ENCODE results near the gene GALNT13. TPM values are rescaled to one million over a fixed set of nuclear protein-coding genes. Genes with fewer than 3 reads are reported as not detected.

GALNT13 gene
- total and polyA plus RNA-seq, 10 of the 15 experiments (the other 5 are each of a cell fraction or from before 2014, with no cell fraction given), result 0.04 TPM; not detected in 9

DNA sequence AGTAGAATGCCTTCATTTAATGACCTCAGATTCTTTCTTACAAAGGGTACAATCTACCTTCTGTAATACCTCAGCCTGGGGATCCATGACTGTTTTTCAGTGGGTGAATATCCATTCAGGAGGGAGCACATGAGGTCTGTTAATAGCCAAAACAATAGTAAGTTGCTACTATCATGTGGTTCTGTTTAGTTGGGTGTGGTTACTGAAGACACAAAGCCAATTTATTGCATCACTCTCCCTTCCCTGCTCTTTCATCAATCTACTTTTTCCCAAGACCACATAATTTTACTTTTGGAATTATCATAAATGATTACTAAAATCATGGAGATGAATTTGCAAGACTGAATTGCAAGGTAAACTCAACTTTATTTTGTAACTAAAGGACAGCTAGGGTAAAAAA is 254.2 kb downstream of the GALNT13 start:
- H3K9ac ChIP-seq (ENCODE audit: control insufficient read depth, insufficient read depth, low read length), result no peak overlapping the region
- H3K79me2 ChIP-seq (ENCODE audit: control insufficient read depth, insufficient read depth, low read length), result no peaks in the 10 kb centered on the region
- no peaks in the 10 kb centered on the region for H3K4me1 ChIP-seq (ENCODE audit: control insufficient read depth, insufficient read depth, low read length)
- RAD21 ChIA-PET (ENCODE audit: unreplicated experiment), result no interaction called here
- SMC1A ChIA-PET (ENCODE audit: uncharacterized antibody, unreplicated experiment), result no interaction called here
- H2AFZ ChIP-seq (ENCODE audit: control insufficient read depth, low read depth, low read length), result no peak overlapping the region
- TF ChIP-seq KDM1A (IDR thresholded peaks at IDR 0.05; ENCODE audit: borderline replicate concordance) (no peak), ASH2L (IDR thresholded peaks at IDR 0.05; ENCODE audit: borderline replicate concordance, low read depth) (no peak), PAX5 (IDR thresholded peaks at IDR 0.05; ENCODE audit: borderline replicate concordance, low read depth, low read length) (no peak), NR2F1 (conservative IDR thresholded peaks at IDR 0.05) (no peak), BHLHE40 (IDR thresholded peaks at IDR 0.05; ENCODE audit: borderline replicate concordance in 1 of 2, low read depth in 2 of 2, low read length in 1 of 2) (no peak), CBX3 (IDR thresholded peaks at IDR 0.05; ENCODE audit: borderline replicate concordance, low read depth) (no peak), SPI1 (IDR thresholded peaks at IDR 0.05; ENCODE audit: borderline replicate concordance, insufficient read depth, low read depth, low read length) (no peak), STAT3 (IDR thresholded peaks at IDR 0.05; ENCODE audit: low read depth, low read length) (no peak)
- TF ChIP-seq, protein P1, sequence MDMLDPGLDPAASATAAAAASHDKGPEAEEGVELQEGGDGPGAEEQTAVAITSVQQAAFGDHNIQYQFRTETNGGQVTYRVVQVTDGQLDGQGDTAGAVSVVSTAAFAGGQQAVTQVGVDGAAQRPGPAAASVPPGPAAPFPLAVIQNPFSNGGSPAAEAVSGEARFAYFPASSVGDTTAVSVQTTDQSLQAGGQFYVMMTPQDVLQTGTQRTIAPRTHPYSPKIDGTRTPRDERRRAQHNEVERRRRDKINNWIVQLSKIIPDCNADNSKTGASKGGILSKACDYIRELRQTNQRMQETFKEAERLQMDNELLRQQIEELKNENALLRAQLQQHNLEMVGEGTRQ (IDR thresholded peaks at IDR 0.05; ENCODE audit: borderline replicate concordance, low read depth, low read length), result no peak
- DNase-seq (ENCODE audit: low read depth, low spot score) (no peak), FAIRE-seq (no peak), ATAC-seq (no peak)
- POLR2A ChIA-PET, result no interaction called here
- H3K4me2 ChIP-seq (ENCODE audit: control insufficient read depth, insufficient read depth), result no peak overlapping the region
- no peaks in the 10 kb centered on the region for H4K20me1 ChIP-seq (ENCODE audit: control insufficient read depth, insufficient read depth)
- no peak overlapping the region for H3K27ac ChIP-seq (ENCODE audit: control insufficient read depth, insufficient read depth)
- BruUV-seq (replicated peaks), result no TSS peak
- intact Hi-C loops (cut with micrococcal nuclease; ENCODE audit: unreplicated experiment), result no loop called here
- in situ Hi-C loops (cut with MboI), result no loop called here
- H3K36me3 ChIP-seq (ENCODE audit: control insufficient read depth in 2 of 2, insufficient read depth in 2 of 2, low read length in 1 of 2), result no peaks in the 10 kb centered on the region
- no peaks in the 10 kb centered on the region for H3K27me3 ChIP-seq (replicated peaks in 1 of 2; ENCODE audit: control insufficient read depth in 2 of 2, insufficient read depth in 2 of 2, low read length in 1 of 2)
- CTCF ChIA-PET, result no interaction called here
- H3K4me3 ChIP-seq, result no peak overlapping the region
- H3K9me3 ChIP-seq (replicated peaks; ENCODE audit: control insufficient read depth, insufficient read depth, low read length), result no peaks in the 10 kb centered on the region

Data from GM12878 (cell line).